HL-60 (cell line): ENCODE measurements around the gene MPDU1.
"Not testable (repeated sequence)": the region's sequence is repeated elsewhere in the genome, so short reads cannot be mapped to it uniquely, and the experiment has no call there.

ENCODE experiments used
- DNase-seq, 2 experiments: peaks; one replicate each; pipeline ENCODE4 v3.0.0-alpha.2; 2010 to 2020; ENCODE audit warnings: low read depth in 1 of 2, low spot score in 1 of 2
- H3K27ac ChIP-seq: fragments of 250-450 bp; sonication (Bioruptor Pico); replicated peaks from 2 replicates; pipeline ENCODE4 v1.5.1; 2020; ENCODE audit warnings: mild to moderate bottlenecking, moderate library complexity
- H3K27me3 ChIP-seq: fragments of 250-450 bp; sonication (Bioruptor Pico); 2 replicates; pipeline ENCODE4 v1.5.1; 2021; ENCODE audit warnings: mild to moderate bottlenecking, moderate library complexity; ENCODE audit not compliant: insufficient read depth, poor library complexity, severe bottlenecking
- H3K4me3 ChIP-seq: replicated peaks from 2 replicates; pipeline ENCODE4 v1.5.1; 2011; ENCODE audit warnings: mild to moderate bottlenecking, control low read depth, low read length; ENCODE audit not compliant: insufficient read depth
- CTCF ChIP-seq: IDR thresholded peaks from one replicate; pipeline ENCODE4 v1.5.1; 2011; ENCODE audit warnings: low read length, control low read depth, inconsistent platforms; ENCODE audit not compliant: insufficient read depth
- GABPA ChIP-seq: IDR thresholded peaks from 2 replicates; pipeline ENCODE4 v1.6.1; 2012; ENCODE audit warnings: low read depth
- POLR2AphosphoS5 ChIP-seq: IDR thresholded peaks from 2 replicates; pipeline ENCODE4 v1.6.1; 2012; ENCODE audit warnings: low read depth
- SPI1 ChIP-seq: IDR thresholded peaks from 2 replicates; pipeline ENCODE4 v1.6.1; 2012; ENCODE audit warnings: low read depth, mild to moderate bottlenecking, borderline replicate concordance
- TF ChIP-seq, protein P1 (sequence below): IDR thresholded peaks from 2 replicates; pipeline ENCODE4 v1.6.1; 2012; ENCODE audit warnings: low read depth; ENCODE audit not compliant: insufficient replicate concordance

MPDU1 gene

DNA sequence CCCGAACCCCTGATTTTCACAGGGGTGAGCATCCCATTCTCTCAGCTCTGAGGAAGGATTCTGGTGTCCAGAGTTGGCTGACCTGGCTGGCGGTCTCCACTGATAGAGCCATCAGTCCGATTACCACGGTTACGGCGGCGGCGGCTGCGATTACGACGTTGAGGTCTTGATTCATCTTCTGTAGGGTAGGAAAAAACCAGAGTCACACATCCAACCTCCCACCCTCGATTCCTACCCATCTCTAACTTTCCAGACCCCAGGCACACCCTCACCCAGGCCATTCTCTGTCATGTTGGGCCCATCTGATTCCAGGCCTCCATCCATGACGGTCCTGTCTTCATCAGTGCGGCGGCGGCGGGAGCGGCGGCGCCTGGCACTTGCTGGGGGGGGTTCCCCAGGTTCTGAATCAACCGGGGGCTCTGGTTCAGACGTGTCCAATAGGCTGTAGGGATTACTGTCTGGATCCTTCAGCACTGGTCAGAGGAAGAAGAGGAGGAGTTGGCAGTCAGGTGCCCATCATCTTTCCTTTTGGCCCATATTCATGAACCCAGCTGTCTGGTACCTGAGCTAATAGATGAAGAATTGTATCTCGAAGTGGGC lies 8.9 kb downstream of the MPDU1 start:
- H3K27ac ChIP-seq = no peak overlapping the region
- TF ChIP-seq CTCF (no peak), GABPA (no peak), POLR2AphosphoS5 (no peak), SPI1 (no peak)
- TF ChIP-seq, protein P1, sequence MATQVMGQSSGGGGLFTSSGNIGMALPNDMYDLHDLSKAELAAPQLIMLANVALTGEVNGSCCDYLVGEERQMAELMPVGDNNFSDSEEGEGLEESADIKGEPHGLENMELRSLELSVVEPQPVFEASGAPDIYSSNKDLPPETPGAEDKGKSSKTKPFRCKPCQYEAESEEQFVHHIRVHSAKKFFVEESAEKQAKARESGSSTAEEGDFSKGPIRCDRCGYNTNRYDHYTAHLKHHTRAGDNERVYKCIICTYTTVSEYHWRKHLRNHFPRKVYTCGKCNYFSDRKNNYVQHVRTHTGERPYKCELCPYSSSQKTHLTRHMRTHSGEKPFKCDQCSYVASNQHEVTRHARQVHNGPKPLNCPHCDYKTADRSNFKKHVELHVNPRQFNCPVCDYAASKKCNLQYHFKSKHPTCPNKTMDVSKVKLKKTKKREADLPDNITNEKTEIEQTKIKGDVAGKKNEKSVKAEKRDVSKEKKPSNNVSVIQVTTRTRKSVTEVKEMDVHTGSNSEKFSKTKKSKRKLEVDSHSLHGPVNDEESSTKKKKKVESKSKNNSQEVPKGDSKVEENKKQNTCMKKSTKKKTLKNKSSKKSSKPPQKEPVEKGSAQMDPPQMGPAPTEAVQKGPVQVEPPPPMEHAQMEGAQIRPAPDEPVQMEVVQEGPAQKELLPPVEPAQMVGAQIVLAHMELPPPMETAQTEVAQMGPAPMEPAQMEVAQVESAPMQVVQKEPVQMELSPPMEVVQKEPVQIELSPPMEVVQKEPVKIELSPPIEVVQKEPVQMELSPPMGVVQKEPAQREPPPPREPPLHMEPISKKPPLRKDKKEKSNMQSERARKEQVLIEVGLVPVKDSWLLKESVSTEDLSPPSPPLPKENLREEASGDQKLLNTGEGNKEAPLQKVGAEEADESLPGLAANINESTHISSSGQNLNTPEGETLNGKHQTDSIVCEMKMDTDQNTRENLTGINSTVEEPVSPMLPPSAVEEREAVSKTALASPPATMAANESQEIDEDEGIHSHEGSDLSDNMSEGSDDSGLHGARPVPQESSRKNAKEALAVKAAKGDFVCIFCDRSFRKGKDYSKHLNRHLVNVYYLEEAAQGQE = no peak
- DNase-seq = no peak
- H3K4me3 ChIP-seq = no peak overlapping the region
- no peaks in the 10 kb centered on the region for H3K27me3 ChIP-seq

DNA sequence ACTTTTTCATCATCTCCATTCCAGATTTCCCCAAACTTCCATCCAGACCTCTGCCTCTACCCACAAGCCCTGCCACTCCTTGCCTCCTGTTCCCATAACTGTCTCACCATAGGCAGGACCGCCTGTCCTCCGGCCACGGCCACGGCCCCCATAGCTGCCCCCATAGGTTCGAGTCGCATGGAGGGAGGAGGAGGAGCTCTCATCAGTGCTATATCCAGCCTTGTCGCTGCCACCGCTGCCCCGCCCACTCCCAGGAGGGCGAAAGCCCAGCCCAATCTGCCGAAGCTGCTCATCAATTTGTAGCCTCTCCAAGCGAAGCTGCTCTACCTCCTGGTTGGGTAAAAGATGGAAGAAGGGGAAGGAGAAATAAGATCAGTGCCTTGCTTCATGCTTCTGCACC lies 9.6 kb downstream of the MPDU1 start:
- no peak for DNase-seq
- TF ChIP-seq CTCF (no peak), GABPA (no peak), SPI1 (no peak), POLR2AphosphoS5 (no peak)
- TF ChIP-seq, protein P1 = no peak
- H3K4me3 ChIP-seq = no peak overlapping the region
- no peaks in the 10 kb centered on the region for H3K27me3 ChIP-seq
- H3K27ac ChIP-seq = no peak overlapping the region

DNA sequence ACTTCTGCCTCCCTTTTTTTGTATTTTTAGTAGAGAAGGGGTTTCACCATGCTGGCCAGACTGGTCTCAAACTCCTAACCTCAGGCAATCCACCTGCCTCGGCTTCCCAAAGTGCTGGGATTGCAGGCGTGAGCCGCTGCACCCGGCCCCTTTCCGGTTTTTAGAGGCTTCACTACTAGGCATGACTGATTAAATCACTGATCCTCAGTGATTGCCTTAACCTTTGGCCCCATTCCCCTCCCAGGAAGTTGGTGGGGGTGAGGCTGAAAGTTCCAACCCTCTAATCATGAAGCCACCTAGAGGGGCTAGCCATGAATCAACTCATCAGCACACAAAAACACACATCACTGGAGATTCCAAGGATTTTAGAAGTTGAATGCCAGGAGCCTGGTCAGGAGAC lies 13.9 kb downstream of the MPDU1 start:
- not testable (repeated sequence) for H3K4me3 ChIP-seq, H3K27me3 ChIP-seq, H3K27ac ChIP-seq, DNase-seq

DNA sequence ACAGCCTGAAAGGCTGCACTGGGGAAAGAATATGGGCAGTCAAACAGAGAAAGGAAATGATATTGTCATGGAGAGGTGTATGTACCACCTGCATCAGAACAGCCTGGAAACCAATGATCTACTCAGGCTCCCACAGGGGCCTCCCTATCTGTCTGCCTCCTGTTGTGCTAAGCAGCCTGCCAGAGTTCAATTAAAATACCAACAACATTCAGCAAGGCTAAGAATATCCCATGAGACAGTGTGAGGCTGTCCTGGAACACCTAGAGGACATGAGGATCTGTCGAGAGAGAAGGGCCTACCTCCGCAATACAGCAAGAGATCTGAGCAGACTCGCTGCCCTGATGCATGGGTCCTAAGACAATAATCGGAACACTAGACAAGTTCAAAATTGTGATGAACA lies 22.6 kb downstream of the MPDU1 start:
- TF ChIP-seq SPI1 = no peak
- TF ChIP-seq, protein P1 = no peak
- no peak for TF ChIP-seq POLR2AphosphoS5
- TF ChIP-seq CTCF = no peak
- no peak for TF ChIP-seq GABPA
- no peak overlapping the region for H3K27ac ChIP-seq
- no peak overlapping the region for H3K4me3 ChIP-seq
- no peaks in the 10 kb centered on the region for H3K27me3 ChIP-seq
- DNase-seq = no peak
